Superior temporal gyrus (tissue), 1 donor: ENCODE measurements around the gene MAGEA1.
"Not testable (repeated sequence)": the region's sequence is repeated elsewhere in the genome, so short reads cannot be mapped to it uniquely, and the experiment has no call there.

ENCODE experiments used
- DNase-seq: peaks from one replicate; pipeline ENCODE4 v3.0.0-alpha.2; 2016; ENCODE audit errors: extremely low spot score

Gene MAGEA1, protein sequence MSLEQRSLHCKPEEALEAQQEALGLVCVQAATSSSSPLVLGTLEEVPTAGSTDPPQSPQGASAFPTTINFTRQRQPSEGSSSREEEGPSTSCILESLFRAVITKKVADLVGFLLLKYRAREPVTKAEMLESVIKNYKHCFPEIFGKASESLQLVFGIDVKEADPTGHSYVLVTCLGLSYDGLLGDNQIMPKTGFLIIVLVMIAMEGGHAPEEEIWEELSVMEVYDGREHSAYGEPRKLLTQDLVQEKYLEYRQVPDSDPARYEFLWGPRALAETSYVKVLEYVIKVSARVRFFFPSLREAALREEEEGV

DNA sequence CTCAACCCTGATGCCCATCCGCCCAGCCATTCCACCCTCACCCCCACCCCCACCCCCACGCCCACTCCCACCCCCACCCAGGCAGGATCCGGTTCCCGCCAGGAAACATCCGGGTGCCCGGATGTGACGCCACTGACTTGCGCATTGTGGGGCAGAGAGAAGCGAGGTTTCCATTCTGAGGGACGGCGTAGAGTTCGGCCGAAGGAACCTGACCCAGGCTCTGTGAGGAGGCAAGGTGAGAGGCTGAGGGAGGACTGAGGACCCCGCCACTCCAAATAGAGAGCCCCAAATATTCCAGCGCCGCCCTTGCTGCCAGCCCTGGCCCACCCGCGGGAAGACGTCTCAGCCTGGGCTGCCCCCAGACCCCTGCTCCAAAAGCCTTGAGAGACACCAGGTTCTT is at the start of gene MAGEA1:
MAGEA1 (plus strand) TSS at position 154 of the 400 bp plus-strand sequence. CDS start 3,106 bp downstream, outside the sequence.
- no peak for DNase-seq

DNA sequence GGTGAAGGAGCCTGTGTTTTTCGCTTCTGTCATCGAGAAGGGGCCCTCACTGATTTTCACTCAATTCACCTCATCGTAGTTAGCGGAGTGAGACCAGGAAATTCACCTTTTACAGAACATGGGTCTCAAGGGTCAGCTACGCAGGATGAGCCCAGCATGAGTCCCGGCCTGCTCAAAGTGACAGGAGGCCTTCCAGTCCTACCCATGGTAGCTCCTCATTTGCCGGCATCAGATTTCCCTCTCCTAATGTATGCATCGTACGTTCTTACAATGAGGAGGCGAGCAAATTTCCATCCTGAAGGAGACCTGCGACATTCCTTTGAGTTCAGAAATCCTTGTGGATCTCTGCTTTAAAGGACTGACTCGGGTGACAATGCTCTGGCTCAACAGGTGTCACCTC is 46.2 kb upstream of the MAGEA1 start:
- DNase-seq, result not testable (repeated sequence)

DNA sequence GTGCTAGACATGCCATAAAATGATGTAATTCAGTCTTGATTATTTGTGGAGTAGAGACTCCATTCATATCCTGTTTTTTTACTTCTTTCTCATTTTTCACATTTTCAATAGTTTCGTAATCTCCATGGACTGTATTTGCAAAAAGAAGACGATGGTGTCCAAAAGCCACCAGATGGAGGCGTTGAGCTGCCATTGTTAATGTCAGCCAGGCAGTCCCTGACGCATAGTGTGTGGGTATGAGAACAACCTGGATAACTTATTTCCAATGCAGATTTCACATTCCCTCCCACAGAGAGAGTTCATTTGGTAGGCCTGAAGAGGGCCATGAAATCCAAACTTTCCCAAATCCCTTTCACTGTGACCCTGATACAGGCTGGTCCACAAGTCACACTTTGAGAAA is 40.0 kb upstream of the MAGEA1 start:
- not testable (repeated sequence) for DNase-seq

DNA sequence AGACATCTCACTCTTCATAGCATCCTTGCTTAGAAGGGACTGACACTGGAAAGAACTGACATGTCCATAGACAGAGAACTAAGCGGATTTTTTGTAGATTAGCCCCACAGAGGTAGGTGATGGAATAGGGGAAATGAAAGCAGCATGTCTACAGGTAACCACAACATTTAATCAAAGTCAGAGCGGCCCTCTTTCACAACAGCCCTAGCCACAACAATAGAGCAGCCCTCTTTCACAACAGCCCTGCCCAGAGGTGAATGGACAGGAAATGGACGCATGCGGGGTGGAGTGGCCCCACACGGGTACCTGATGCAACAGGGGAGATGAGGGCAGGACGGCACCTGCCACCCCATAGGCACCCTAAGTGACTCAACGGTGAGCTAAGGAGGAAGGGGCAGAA is 32.8 kb upstream of the MAGEA1 start:
- not testable (repeated sequence) for DNase-seq

DNA sequence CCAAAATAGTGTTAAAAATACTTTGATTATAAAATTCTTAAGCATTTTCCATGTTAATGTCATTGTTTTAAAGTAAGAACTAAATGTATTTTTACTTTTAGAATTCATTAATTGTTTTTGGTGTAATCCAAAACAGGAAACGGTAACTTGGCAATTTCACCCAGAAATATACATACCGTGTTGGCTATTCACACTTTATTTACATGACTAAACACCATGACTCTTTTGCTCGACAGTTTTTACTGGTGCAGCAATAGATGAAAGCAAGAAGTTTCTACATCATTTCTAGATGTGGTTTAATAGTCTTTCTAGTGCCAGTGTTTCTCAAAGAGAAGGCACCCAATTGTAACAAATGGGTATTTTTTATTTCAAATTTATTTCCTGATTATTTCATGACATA is 25.6 kb upstream of the MAGEA1 start:
- no peak for DNase-seq

DNA sequence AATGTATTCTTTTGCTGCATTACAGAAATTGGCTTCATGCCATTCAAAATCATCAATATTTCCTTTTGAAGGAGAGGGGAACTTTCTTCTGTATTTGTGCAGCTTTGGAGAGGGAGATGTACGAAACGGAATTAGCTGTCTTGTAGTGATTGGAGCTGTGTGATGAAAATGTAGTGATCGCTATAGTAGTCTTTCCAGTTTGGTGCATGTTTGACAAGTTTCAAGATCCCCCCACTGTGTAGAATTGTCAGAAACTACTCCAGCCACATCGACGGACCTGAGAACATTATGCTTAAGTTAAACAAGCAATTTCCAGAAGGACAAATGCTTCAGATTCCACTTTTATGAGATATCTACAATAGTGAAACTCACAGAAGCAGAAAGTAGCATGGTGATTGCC is 21.6 kb upstream of the MAGEA1 start:
- no peak for DNase-seq

DNA sequence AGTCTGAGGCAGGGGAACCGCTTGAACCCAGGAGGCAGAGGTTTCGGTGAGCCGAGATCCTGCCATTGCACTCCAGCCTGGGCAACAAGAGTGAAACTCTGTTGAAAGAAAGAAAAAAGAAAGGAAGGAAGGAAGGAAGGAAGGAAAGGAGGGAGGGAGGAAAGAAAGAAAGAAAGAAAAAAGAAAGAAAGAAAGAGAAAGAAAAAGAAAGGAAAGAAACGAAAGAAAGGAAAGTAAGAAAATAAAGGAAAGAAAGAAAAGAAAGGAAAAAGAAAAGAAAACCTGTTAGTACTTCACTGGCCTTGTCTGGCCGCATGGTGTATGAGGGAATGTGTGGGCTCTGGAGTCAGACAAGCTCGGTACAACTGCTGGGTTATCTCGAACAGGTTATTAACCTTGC is 20.8 kb upstream of the MAGEA1 start:
- DNase-seq, result no peak

DNA sequence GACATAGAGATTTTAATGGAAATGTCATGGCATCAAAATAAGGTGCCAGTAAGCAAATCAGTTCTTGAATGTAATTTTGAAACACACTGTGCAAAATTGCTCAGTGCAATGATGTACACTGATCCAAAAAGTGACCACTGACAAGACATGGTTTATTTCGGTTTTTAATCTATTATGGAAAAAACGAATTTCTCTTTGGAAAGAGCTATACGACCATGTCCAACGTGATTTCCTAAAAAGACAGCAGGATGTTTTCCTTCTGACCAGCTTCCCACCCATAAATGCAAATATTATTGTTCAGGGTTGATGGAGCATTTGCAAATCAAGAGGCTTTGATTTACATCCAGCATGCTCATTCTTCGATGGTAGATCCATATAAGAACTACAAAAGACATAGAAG is 17.1 kb upstream of the MAGEA1 start:
- no peak for DNase-seq

DNA sequence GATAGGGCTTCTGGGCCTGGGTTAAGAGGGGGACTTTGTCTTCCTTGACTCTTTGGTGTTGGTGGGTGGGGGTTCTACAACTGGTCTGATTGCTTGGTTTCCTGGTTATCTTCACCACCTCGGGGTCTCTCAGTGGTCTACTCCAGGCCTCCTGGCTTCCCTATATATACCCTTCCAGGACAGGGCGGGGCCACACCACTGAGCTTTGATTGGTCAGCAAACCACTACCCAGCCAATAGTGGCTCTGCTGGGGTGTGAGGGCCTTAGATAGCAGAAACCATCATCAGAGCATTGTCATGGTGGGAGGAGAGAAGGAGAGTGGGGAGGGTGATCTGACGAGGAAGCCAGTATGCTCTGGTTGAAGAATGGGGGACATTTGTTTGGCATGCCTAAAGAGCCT is 14.4 kb upstream of the MAGEA1 start:
- no peak for DNase-seq

DNA sequence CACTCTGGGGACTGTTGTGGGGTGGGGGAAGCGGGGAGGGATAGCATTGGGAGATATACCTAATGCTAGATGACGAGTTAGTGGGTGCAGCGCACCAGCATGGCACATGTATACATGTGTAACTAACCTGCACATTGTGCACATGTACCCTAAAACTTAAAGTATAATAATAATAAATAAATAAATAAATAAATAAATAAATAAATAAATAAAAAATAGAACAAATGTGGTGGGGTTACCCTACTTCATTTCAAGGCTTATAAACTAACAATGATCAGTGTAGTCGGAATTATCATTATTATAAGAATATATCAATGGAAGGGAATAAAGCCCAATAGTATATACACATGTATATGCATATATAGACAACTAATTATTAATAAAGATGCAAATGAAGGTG is 10.7 kb upstream of the MAGEA1 start:
- not testable (repeated sequence) for DNase-seq

DNA sequence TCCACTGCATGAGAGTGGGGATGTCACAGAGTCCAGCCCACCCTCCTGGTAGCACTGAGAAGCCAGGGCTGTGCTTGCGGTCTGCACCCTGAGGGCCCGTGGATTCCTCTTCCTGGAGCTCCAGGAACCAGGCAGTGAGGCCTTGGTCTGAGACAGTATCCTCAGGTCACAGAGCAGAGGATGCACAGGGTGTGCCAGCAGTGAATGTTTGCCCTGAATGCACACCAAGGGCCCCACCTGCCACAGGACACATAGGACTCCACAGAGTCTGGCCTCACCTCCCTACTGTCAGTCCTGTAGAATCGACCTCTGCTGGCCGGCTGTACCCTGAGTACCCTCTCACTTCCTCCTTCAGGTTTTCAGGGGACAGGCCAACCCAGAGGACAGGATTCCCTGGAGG is 2.7 kb downstream of the MAGEA1 start:
- no peak for DNase-seq

DNA sequence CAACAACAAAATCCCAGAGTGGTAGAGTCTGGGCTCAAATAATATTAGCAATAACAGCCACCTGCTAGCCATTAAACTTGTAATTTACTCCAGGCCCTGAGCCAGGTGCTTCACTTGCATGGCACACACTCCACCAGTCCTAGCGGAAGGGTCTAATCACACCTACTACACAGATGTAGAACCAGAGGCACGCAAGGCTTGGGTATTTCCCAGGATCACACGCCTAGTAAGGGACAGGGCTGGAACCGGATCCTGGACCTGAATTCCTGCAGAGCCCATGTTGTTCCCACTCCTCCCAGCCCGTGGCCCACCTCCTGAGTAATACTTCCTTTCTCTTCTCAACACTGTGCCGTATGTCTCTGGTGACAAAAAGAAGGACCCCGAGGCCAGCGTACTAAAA is 5.7 kb downstream of the MAGEA1 start:
- no peak for DNase-seq

DNA sequence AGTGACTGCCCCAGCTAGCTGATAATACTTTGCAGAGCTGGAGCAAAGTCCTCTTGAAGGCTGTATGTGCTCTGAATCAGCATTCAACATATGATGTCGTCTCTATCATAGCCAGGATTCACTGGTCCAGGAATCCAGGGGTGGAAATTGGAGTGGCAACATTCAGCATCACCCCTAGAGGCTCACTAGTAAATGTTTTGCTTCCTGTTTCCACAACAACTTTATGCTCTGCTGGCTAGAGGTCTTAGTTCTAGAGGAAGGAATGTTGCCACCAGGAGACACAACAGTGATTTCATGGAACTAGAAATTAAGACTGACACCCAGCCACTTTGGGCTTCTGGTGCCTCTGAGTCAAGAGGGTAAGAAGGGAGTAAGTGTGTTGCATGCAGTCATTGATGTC is 11.3 kb downstream of the MAGEA1 start:
- no peak for DNase-seq

DNA sequence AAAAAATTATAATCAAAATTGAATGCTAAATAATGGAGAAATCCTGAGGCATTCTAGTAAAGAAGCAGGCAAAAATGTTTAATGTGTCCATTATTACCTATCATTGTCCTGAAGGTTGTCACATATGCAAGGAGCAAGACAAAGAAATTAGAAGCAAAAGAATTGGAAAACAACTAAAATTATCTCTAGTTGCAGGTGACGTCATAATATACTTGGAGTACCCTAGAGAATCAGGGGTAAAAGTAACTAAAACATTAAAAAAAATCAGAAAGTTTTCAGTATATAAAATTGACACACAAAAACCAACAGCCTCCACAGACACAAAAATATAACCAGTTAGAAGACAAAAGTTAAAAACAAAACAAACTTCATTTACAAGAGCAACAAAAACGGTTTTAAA is 21.4 kb downstream of the MAGEA1 start:
- no peak for DNase-seq

DNA sequence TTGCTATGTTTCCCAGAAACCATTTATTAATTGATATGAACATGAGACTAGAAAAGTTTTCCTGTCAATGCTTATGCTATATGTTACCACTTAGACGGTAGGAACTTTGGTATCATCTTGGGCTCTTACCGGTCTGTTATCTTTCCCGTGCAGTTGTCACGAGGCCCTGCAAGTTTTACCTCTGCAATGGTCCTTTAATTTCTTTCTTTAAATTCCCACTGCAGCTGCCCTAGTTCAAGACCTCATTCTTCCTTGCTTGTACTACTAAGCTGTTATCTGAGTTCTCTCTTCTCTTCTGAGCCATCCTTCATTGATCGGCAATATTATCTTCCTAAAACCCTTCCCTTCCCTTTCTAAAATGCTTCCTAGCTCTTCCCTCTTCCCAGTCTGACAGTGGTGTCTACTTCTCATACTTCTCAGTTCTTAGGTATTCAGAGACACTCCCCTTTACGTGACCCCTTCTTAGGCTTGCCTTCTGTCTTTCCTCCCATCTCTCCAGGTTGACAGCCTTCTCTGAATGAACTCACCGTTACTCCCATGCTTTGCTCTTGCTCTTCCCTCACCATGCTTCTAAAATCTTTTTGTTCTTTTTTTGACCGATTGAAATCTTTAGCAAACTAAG is 27.5 kb downstream of the MAGEA1 start:
- DNase-seq, result no peak

DNA sequence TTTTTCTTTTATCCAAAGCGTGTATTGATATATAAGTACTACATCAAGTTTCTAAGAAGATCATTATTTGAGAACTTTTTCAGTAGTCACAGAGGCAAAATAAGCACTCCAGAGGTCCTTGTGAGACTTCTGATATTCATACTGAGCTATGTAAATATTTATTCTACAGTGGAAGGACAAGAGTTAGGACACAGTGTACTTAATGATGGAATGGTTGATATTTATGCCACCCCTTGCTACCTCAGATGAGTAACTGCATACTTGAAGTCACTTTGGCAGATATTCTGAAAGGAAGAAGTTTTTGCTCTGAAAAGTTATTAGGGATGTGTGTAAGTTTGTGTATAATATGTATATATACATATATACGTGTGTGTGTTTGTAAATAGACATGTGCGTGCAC is 30.3 kb downstream of the MAGEA1 start:
- DNase-seq, result no peak

DNA sequence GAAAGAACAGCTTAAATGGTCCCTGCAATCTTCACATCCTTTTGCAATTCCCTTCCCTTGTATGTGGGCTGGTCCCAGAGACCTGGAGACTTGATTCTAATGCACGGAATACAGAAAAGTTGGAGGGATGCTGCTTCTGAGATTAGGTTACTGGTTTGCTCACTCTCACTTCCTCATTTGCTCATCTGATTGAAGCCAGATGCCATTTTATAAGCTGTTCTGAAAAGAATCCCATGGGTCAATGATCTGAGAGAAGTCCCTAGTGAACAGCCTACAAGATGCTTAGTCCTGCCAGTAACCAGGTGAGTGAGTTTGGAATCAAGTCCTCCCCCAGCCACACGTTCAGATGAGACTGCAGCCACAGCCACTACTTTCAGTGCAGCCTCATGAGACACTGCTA is 35.9 kb downstream of the MAGEA1 start:
- no peak for DNase-seq

DNA sequence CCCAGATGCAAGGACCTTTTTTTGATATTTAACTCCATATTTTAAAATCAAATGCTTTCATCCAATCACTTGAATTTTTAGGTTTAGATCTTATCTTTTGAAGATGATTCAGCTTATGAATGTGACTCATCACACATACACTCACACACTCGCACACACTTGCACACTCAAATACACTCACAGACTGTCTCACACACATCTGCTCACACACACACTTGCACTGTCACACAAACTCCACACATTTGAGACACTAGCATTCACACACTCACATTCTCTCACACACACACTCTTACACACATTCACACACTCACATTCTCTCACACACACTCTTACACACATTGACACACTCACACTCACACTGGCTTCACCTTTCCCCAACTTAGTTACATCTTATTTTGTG is 37.8 kb downstream of the MAGEA1 start:
- no peak for DNase-seq

DNA sequence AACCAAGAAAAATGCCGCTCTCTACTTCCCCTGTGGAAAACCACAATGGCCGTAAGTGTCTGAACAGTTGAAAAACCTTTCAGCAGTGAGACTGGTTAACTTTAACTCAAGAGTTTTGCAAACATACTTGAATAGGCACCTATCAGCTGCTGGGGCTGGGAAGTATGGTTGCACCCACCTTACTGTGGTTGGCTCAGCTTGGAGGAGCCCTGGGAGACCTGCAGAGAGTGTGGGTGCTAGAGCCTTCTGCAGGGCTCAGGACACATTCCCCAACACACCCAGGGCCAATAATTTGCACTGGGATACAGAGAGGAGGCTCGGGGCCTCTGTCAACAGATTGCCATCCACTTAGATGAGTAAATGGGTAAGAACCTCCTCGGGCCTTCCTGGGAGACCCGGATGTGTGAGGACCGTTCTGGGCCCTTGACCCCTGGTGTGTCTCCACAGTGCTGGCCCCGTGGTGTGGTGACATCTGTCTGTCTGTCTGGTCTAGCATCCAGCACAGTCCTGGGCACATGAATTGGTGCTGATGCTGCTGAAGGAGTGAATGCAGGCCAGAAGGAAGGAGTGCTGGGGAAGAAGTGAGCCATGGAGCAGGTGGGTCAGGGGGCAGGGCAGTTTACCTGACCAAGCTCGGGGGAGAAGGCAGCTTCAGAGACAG is 46.5 kb downstream of the MAGEA1 start:
- DNase-seq, result no peak

DNA sequence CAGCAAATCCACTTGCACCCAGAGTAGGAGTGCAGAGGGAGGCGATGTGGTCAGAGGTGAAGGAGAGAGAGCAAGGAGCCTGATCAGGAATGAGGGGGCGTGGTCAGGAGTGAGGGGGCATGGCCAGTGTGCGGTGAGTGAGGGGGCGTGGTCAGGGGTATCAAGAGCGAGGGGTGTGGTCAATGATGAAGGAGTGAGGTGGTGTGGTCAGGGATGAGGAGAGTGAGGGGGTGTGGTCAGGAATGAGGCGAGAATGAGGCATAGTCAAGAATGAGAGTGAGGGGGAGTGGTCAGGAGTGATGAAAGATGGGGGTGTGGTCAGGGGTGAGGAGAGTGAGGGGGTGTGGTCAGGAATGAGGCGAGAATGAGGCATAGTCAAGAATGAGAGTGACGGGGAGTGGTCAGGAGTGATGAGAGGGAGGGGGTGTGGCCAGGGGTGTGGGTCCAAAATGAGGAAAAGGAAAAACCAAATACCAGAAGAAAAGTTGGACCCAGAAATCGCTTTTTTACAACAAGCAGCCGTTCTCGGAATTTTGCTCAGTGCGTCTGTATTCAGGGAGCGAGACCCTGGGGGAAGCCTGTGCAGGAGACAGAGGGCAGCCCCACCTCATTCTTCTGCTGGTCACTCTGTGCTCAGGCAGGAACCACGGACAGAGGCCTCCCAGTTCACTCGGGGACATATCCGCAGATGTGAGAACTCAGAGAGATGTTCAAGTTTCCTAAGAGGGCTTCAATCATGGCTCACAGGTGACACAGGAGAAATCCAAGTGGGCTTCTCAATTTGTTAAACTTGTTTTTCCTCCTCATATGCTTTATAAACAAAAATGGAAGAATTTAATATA is 47.5 kb downstream of the MAGEA1 start:
- no peak for DNase-seq
